ENCODE measurements around the gene COL15A1.

GRCh38 chr9:98912450-98912849, 31.3 kb upstream of the COL15A1 start:
- TF ChIP-seq CTCF (IDR thresholded peaks at IDR 0.05) (no peak), POLR2A (IDR thresholded peaks at IDR 0.05) (no peak), EP300 (IDR thresholded peaks at IDR 0.05) (no peak)

Measured in tibial nerve (tissue), 4 donors.